ENCODE data around the gene ZRANB2.

ZRANB2 gene, protein sequence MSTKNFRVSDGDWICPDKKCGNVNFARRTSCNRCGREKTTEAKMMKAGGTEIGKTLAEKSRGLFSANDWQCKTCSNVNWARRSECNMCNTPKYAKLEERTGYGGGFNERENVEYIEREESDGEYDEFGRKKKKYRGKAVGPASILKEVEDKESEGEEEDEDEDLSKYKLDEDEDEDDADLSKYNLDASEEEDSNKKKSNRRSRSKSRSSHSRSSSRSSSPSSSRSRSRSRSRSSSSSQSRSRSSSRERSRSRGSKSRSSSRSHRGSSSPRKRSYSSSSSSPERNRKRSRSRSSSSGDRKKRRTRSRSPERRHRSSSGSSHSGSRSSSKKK

GRCh38 chr1:71080739-71081696 lies at the start of gene ZRANB2:
TSS of gene ZRANB2 (minus strand) at chr1:71081035. CDS start at chr1:71080995, 40 bp downstream.
- H3K36me3 Mint-ChIP-seq: peaks cover 22% of the 10 kb centered on the region
- peak within 1 kb of the TSS; percentile 100 for H3K27ac Mint-ChIP-seq
- peaks cover 2% of the 10 kb centered on the region for H3K9me3 Mint-ChIP-seq
- DNase-seq (ENCODE audit: low spot score in 2 of 2) (peak; percentile 90 to 91), ATAC-seq (ENCODE audit: low read depth) (peak; percentile 93)
- peaks cover 5% of the 10 kb centered on the region for H3K27me3 Mint-ChIP-seq
- peak within 1 kb of the TSS; percentile 97 for H3K4me3 Mint-ChIP-seq
- peaks cover 15% of the 10 kb centered on the region for H3K4me1 Mint-ChIP-seq

- DNase-seq (ENCODE audit: low spot score in 2 of 2): no peak
- no peaks in the 10 kb centered on the region for H3K27me3 Mint-ChIP-seq
Measured at GRCh38 chr1:71128060-71128459, 47.2 kb upstream of the ZRANB2 start.

DNA sequence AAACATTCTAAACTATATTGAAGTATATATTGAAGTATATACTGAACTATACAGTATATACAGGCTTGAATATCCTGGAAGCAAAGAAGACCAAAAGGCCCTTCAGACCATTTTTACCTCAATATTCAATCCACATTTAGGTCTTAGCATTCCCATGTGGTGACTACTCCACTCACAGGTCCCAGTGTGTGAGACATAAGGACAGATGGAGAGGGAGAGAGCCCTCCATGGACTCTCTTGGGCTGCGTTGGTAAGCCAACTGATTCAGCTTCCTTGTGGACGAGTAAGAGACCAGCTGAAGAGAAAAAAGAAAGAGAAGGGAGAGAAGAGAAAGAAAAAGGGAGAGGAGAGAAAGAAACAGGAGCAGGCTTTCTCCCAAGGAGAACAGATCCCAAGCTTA lies 37.3 kb upstream of the ZRANB2 start:
- no peak for ATAC-seq (ENCODE audit: low read depth)
- Mint-ChIP-seq H3K36me3 (peaks cover 2% of the 10 kb centered on the region), H3K27me3 (peaks cover 3% of the 10 kb centered on the region)

More at GRCh38 chr1:71128060-71128459, 47.2 kb upstream of the ZRANB2 start:
- Mint-ChIP-seq H3K9me3 (peaks cover 30% of the 10 kb centered on the region), H3K36me3 (peaks cover 1% of the 10 kb centered on the region), H3K4me3 (no peak overlapping the region), H3K27ac (no peak overlapping the region), H3K4me1 (no peaks in the 10 kb centered on the region)
- no peak for ATAC-seq (ENCODE audit: low read depth)

GRCh38 chr1:71116729-71117128 lies 35.9 kb upstream of the ZRANB2 start:
- Mint-ChIP-seq H3K36me3 (no peaks in the 10 kb centered on the region), H3K4me3 (no peak overlapping the region), H3K27me3 (peaks cover under 1% of the 10 kb centered on the region), H3K9me3 (peaks cover 5% of the 10 kb centered on the region), H3K4me1 (no peaks in the 10 kb centered on the region), H3K27ac (no peak overlapping the region)
- DNase-seq (ENCODE audit: low spot score in 2 of 2) (no peak), ATAC-seq (ENCODE audit: low read depth) (no peak)

More for the DNA sequence above, 37.3 kb upstream of the ZRANB2 start:
- Mint-ChIP-seq H3K4me1 (no peaks in the 10 kb centered on the region), H3K27ac (no peak overlapping the region), H3K9me3 (peaks cover 10% of the 10 kb centered on the region), H3K4me3 (no peak overlapping the region)
- no peak for DNase-seq (ENCODE audit: low spot score in 2 of 2)

DNA sequence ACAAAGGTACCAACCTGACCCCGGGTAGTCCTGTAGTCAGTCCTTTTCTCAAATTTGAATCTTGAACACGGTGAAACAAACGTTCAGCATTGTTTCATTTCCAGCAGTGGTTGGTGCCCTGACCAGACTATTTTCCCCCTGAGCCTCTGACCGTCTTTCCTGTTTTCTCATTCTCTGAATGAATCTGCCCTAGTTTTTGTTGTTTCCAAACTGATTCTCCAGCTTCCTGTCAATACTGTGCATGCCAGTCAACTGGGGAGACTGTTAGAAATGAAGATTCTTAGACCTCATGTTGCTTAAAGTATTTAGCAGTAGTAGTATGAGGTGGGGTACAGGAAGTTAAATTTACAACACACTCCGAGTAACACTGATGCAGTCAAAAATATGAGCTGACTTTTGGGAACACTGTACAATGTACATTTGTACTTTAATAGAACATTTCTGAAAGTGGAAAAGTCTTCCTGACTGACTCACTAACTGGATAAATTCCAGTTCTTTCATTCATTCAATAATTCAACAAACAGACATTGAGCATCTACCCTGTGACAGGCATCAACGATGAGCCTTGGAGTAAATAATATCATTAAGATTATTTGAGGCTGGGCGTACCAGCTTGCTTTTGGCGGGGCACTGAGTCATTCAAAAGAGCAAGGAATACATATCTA lies 26.0 kb upstream of the ZRANB2 start:
- Mint-ChIP-seq H3K27me3 (no peaks in the 10 kb centered on the region), H3K36me3 (peaks cover 3% of the 10 kb centered on the region)
- ATAC-seq (ENCODE audit: low read depth): no peak

DNA sequence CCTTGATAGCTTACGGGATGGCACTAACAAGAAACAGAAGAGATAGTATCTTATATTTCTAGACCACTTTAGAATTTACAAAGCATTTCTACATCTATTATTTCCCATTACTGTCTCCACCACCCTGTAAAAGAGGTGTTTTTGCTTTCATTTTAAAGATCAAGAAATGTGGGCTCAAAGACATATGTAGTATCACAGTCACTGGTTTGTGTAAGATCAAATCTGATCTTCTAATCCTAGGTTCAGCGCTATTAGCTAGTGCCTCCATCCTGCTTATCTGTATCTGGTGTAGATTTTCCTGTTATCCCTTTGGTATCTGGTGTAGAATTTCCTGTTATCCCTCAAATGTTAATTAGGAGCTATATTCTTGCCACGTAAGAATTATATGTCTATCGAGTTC lies 23.6 kb upstream of the ZRANB2 start:
- ATAC-seq (ENCODE audit: low read depth): no peak
- no peak for DNase-seq (ENCODE audit: low spot score in 2 of 2)
- H3K27me3 Mint-ChIP-seq: no peaks in the 10 kb centered on the region
- no peaks in the 10 kb centered on the region for H3K9me3 Mint-ChIP-seq
- H3K4me1 Mint-ChIP-seq: no peaks in the 10 kb centered on the region
- peaks cover 3% of the 10 kb centered on the region for H3K36me3 Mint-ChIP-seq
- H3K4me3 Mint-ChIP-seq: no peak overlapping the region
- no peak overlapping the region for H3K27ac Mint-ChIP-seq

More for the DNA sequence above, 26.0 kb upstream of the ZRANB2 start:
- H3K4me3 Mint-ChIP-seq: no peak overlapping the region
- H3K27ac Mint-ChIP-seq: no peak overlapping the region
- no peak for DNase-seq (ENCODE audit: low spot score in 2 of 2)
- H3K9me3 Mint-ChIP-seq: no peaks in the 10 kb centered on the region
- no peaks in the 10 kb centered on the region for H3K4me1 Mint-ChIP-seq

DNA sequence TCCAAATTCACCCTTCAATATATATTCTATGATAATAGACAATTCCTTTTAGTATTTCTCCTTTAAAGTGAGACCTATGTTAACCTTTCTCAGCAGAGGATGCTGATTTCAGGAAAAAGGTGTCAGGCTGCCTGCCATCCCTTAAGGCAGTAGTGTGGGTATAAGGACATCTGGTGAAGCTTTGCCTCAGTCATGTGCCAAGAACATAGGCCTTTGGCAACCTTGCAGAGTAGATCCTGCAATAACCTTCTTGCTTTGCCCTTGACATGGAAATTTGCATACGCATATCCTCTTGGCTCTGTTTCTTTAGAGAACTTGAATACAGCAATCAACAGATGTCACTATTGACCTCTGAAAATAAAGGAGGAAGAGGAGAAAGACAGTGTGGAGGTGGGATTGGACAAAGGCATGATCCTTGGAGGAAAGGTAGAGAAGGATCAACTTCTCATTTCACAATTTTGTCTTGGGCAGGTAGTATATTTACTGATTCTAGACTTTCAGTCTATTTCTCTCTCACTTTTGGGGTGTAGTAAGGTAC lies 21.1 kb upstream of the ZRANB2 start:
- peaks cover 3% of the 10 kb centered on the region for H3K36me3 Mint-ChIP-seq
- no peaks in the 10 kb centered on the region for H3K9me3 Mint-ChIP-seq

GRCh38 chr1:71097428-71097827 lies 16.6 kb upstream of the ZRANB2 start:
- no peak for ATAC-seq (ENCODE audit: low read depth)
- H3K9me3 Mint-ChIP-seq: no peaks in the 10 kb centered on the region
- H3K27ac Mint-ChIP-seq: no peak overlapping the region

More for the DNA sequence above, 21.1 kb upstream of the ZRANB2 start:
- no peak overlapping the region for H3K4me3 Mint-ChIP-seq
- no peaks in the 10 kb centered on the region for H3K27me3 Mint-ChIP-seq
- no peaks in the 10 kb centered on the region for H3K4me1 Mint-ChIP-seq
- no peak overlapping the region for H3K27ac Mint-ChIP-seq
- DNase-seq (ENCODE audit: low spot score in 2 of 2): no peak
- ATAC-seq (ENCODE audit: low read depth): no peak

DNA sequence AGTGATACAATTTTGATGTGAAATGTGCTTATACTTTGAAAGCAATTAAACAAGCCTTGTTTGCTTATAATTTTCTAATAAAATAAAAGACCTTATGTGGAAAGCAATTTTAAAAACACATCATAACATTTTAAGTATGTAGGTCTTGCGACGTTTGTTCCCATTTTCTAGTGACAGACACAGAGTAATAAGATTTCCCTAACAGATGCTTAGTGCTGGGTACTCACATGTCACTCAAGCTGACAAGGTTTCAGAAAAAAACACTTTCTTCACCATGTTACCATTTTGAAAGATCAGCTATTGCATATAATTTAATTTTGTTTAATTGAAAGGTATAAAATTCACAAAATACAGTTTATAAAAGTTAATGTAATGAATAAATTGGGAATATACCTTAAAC lies 14.1 kb upstream of the ZRANB2 start:
- Mint-ChIP-seq H3K27me3 (peaks cover 2% of the 10 kb centered on the region), H3K36me3 (no peaks in the 10 kb centered on the region), H3K9me3 (no peaks in the 10 kb centered on the region), H3K4me1 (no peaks in the 10 kb centered on the region), H3K4me3 (no peak overlapping the region), H3K27ac (no peak overlapping the region)
- ATAC-seq (ENCODE audit: low read depth): no peak
- no peak for DNase-seq (ENCODE audit: low spot score in 2 of 2)

More at GRCh38 chr1:71097428-71097827, 16.6 kb upstream of the ZRANB2 start:
- DNase-seq (ENCODE audit: low spot score in 2 of 2): no peak
- peaks cover 2% of the 10 kb centered on the region for H3K27me3 Mint-ChIP-seq
- H3K4me3 Mint-ChIP-seq: no peak overlapping the region
- no peaks in the 10 kb centered on the region for H3K4me1 Mint-ChIP-seq
- H3K36me3 Mint-ChIP-seq: peaks cover 1% of the 10 kb centered on the region

DNA sequence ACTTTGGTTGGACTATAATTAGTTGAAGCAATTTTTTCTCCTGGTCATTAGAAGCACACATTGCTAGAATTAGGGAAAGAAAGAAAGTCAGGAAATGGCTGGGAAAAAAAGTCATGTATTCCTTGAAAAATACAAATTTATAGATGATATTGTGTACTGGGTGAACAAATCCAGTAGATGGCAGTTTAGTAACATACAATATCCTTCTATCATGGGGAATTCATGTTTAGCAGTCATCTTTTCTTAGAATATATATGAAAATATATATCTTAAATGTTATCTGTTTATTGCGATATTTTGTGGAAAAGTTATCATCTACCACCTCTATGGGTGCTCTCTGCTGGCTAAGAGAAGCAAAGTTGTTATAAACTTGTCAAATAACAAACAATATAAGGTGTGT lies 13.1 kb upstream of the ZRANB2 start:
- H3K4me1 Mint-ChIP-seq: no peaks in the 10 kb centered on the region
- H3K27ac Mint-ChIP-seq: no peak overlapping the region
- DNase-seq (ENCODE audit: low spot score in 2 of 2): no peak
- H3K36me3 Mint-ChIP-seq: no peaks in the 10 kb centered on the region
- no peak overlapping the region for H3K4me3 Mint-ChIP-seq
- peaks cover 2% of the 10 kb centered on the region for H3K27me3 Mint-ChIP-seq
- no peaks in the 10 kb centered on the region for H3K9me3 Mint-ChIP-seq
- ATAC-seq (ENCODE audit: low read depth): no peak

- Mint-ChIP-seq H3K27me3 (peaks cover 4% of the 10 kb centered on the region), H3K9me3 (no peaks in the 10 kb centered on the region), H3K36me3 (no peaks in the 10 kb centered on the region), H3K27ac (no peak overlapping the region), H3K4me1 (no peaks in the 10 kb centered on the region), H3K4me3 (no peak overlapping the region)
- DNase-seq (ENCODE audit: low spot score in 2 of 2) (no peak), ATAC-seq (ENCODE audit: low read depth) (no peak)
Measured at GRCh38 chr1:71089536-71090270, 8.9 kb upstream of the ZRANB2 start.

DNA sequence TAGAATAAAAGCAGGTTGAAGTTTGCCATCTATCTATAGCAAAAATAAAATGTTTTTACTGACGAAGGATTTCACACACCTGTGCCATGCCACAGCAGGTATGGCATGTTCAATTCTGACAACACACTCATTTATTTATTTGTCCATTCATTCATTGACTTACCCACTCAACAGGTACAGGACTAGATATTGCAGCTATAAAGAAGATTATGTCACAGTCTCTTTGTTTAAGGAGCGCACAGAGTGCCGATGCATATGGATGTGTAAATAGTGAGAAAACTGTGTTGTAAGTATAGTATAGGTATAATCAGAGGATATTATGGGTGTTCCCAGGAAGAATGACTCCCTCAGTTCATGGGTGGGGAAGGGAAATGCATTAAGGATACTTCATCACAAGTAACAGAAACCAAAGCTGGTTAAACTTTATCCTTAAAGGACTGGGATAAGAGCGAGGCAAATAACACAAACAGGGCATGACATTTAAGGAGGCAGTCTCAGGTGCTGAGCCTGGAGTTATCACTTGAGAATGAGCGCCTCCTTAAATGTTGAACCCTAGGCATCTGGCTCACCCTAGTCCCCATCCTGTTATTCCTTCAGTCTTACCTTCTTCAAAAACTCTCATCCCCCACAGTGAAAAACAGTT lies 7.9 kb upstream of the ZRANB2 start:
- Mint-ChIP-seq H3K27me3 (peaks cover 6% of the 10 kb centered on the region), H3K4me3 (no peak overlapping the region), H3K9me3 (no peaks in the 10 kb centered on the region), H3K27ac (no peak overlapping the region), H3K36me3 (peaks cover under 1% of the 10 kb centered on the region), H3K4me1 (no peaks in the 10 kb centered on the region)
- no peak for ATAC-seq (ENCODE audit: low read depth)
- no peak for DNase-seq (ENCODE audit: low spot score in 2 of 2)

GRCh38 chr1:71087713-71088112 lies 6.9 kb upstream of the ZRANB2 start:
- H3K4me1 Mint-ChIP-seq: no peaks in the 10 kb centered on the region
- H3K27me3 Mint-ChIP-seq: peaks cover 6% of the 10 kb centered on the region
- no peaks in the 10 kb centered on the region for H3K9me3 Mint-ChIP-seq
- no peak overlapping the region for H3K27ac Mint-ChIP-seq
- ATAC-seq (ENCODE audit: low read depth): no peak
- DNase-seq (ENCODE audit: low spot score in 2 of 2): no peak
- H3K4me3 Mint-ChIP-seq: no peak overlapping the region
- peaks cover 10% of the 10 kb centered on the region for H3K36me3 Mint-ChIP-seq
